K562 (cell line): ENCODE data around the gene LRP1. TPM values are rescaled to one million over a fixed set of nuclear protein-coding genes. Genes with fewer than 3 reads are reported as not detected.

ENCODE experiments used
- ATAC-seq: fragments of 200-7000 bp; cut with Tn5 transposase; 3 replicates; pipeline ENCODE4 v1.9.1; 2020; ENCODE audit warnings: moderate library complexity
- BruUV-seq: library from RNA; stranded (reverse); fragments of 400-500 nt; replicated peaks from 2 replicates; lab custom pipeline; 2021; lab: Mats Ljungman, UMichigan
- CTCF ChIA-PET: fragments of 300-600 bp; formaldehyde crosslinking; extraction: SDS; loops from one replicate; lab custom pipeline; 2021; ENCODE audit warnings: low intra/inter-chr PET ratio; lab: Yijun Ruan, JAX
- POLR2A ChIA-PET: fragments of 300-600, 350-650 bp; sonication (Branson Sonifier 250); formaldehyde crosslinking; extraction: SDS; loops from one replicate; lab custom pipeline; 2021; ENCODE audit warnings: antibody characterized with exemption, inconsistent platforms; lab: Yijun Ruan, JAX
- DNase-seq, 4 experiments: peaks; one replicate each; pipeline versions ENCODE4 v3.0.0 to v3.0.0-alpha.2; 2011 to 2018; ENCODE audit warnings: low spot score in 3 of 4, mixed read lengths in 3 of 4; ENCODE audit errors: extremely low read depth in 1 of 4
- FAIRE-seq: peaks from 2 replicates; lab custom pipeline; 2011; peaks lifted over from hg19 to GRCh38; lab: Jason Lieb, UNC
- H2AFZ ChIP-seq: 2 replicates; pipeline ENCODE4 v1.6.0; 2011; ENCODE audit warnings: low read depth, low read length, control low read depth, inconsistent platforms
- H3K27ac ChIP-seq: fragments of 200-600 bp; 3 replicates; pipeline ENCODE4 v1.8.0; 2011; ENCODE audit warnings: low read depth, mild to moderate bottlenecking, control low read depth, inconsistent platforms, low read length, moderate library complexity, mixed read lengths; ENCODE audit errors: extremely low read depth
- H3K27me3 ChIP-seq, 2 experiments: fragments of 300-600 bp in 1 of 2; 2 replicates in 1 of 2; 3 replicates in 1 of 2; pipeline versions ENCODE4 v1.6.0 to v1.8.0; 2011; ENCODE audit warnings: inconsistent platforms in 2 of 2, low read length in 2 of 2, mild to moderate bottlenecking in 1 of 2, mixed read lengths in 1 of 2, moderate library complexity in 1 of 2; ENCODE audit not compliant: control insufficient read depth in 2 of 2, insufficient read depth in 2 of 2
- H3K36me3 ChIP-seq: fragments of 300-600 bp; 3 replicates; pipeline ENCODE4 v1.8.0; 2011; ENCODE audit warnings: mild to moderate bottlenecking, low read length, inconsistent platforms; ENCODE audit not compliant: control insufficient read depth, insufficient read depth
- H3K4me1 ChIP-seq, 2 experiments: fragments of 200-600 bp in 1 of 2; replicated peaks in 1 of 2; 2 replicates in 1 of 2; 3 replicates in 1 of 2; pipeline versions ENCODE4 v1.5.1 to v1.8.0; 2011; ENCODE audit warnings: inconsistent platforms in 2 of 2, low read length in 2 of 2, mild to moderate bottlenecking in 1 of 2, mixed read lengths in 1 of 2, moderate library complexity in 1 of 2; ENCODE audit not compliant: control insufficient read depth in 2 of 2, insufficient read depth in 2 of 2
- H3K4me2 ChIP-seq: 2 replicates; pipeline ENCODE4 v1.6.1; 2011; ENCODE audit warnings: low read length, control low read depth, inconsistent platforms, mixed read lengths; ENCODE audit not compliant: insufficient read depth
- H3K4me3 ChIP-seq: fragments of 200-600 bp; sonication (generic), shearing (Covaris generic); 2 replicates; pipeline ENCODE4 v1.5.1; 2016; ENCODE audit warnings: control low read depth, inconsistent platforms
- H3K79me2 ChIP-seq: fragments of 200-600 bp; 3 replicates; pipeline ENCODE4 v1.8.0; 2011; ENCODE audit warnings: low read length, inconsistent platforms; ENCODE audit not compliant: control insufficient read depth, insufficient read depth
- H3K9ac ChIP-seq, 2 experiments: 2 replicates each; pipeline versions ENCODE4 v1.6.0 to v1.6.1; 2011; ENCODE audit warnings: low read depth in 2 of 2, low read length in 2 of 2, control low read depth in 1 of 2, inconsistent platforms in 1 of 2, mild to moderate bottlenecking in 1 of 2, mixed read lengths in 1 of 2; ENCODE audit not compliant: insufficient read depth in 1 of 2
- H3K9me1 ChIP-seq: one replicate; pipeline ENCODE4 v1.6.0; 2011; ENCODE audit warnings: inconsistent platforms, mild to moderate bottlenecking, low read length, moderate library complexity; ENCODE audit not compliant: control insufficient read depth, insufficient read depth
- H3K9me3 ChIP-seq: replicated peaks from 2 replicates; pipeline ENCODE4 v1.5.1; 2011; ENCODE audit warnings: low read depth, low read length, inconsistent platforms; ENCODE audit not compliant: control insufficient read depth, insufficient read depth
- H4K20me1 ChIP-seq: replicated peaks from 2 replicates; pipeline ENCODE4 v1.6.1; 2011; ENCODE audit warnings: low read length, inconsistent platforms, mixed read lengths; ENCODE audit not compliant: control insufficient read depth, insufficient read depth
- ARID1B ChIP-seq: fragments of 450-650 bp; IDR thresholded peaks from 2 replicates; pipeline ENCODE4 v1.6.1; 2016; ENCODE audit warnings: antibody characterized with exemption, mild to moderate bottlenecking, inconsistent platforms
- CTCFL ChIP-seq: IDR thresholded peaks from 2 replicates; pipeline ENCODE4 v1.6.1; 2011; ENCODE audit warnings: borderline replicate concordance, low read depth, mild to moderate bottlenecking, moderate library complexity, low read length; ENCODE audit not compliant: insufficient read depth, poor library complexity, severe bottlenecking
- FOS ChIP-seq: IDR thresholded peaks from 3 replicates; pipeline ENCODE4 v1.6.1; 2011; ENCODE audit not compliant: insufficient read length; ENCODE audit errors: extremely low read depth
- GMEB1 ChIP-seq: fragments of 250-450 bp; sonication (Bioruptor Pico); IDR thresholded peaks from 2 replicates; pipeline ENCODE4 v1.4.0; 2020; ENCODE audit warnings: mild to moderate bottlenecking
- HES1 ChIP-seq: fragments of 450-650 bp; IDR thresholded peaks from 2 replicates; pipeline ENCODE4 v1.6.1; 2016; ENCODE audit warnings: low read depth, mild to moderate bottlenecking, moderate library complexity
- NELFE ChIP-seq: IDR thresholded peaks from 2 replicates; pipeline ENCODE4 v1.6.1; 2011; ENCODE audit warnings: mild to moderate bottlenecking; ENCODE audit not compliant: insufficient read depth, insufficient read length
- NRF1 ChIP-seq, 2 experiments: fragments of 450-650 bp; IDR thresholded peaks in 1 of 2; conservative IDR thresholded peaks in 1 of 2; 2 replicates each; pipeline ENCODE4 v1.6.1; 2014; ENCODE audit warnings: mild to moderate bottlenecking in 2 of 2
- PTBP1 ChIP-seq: fragments of 200-400 bp; formaldehyde crosslinking; IDR thresholded peaks from 2 replicates; pipeline ENCODE4 v1.6.1; 2017; ENCODE audit warnings: low read depth, low read length
- RAD21 ChIP-seq, 2 experiments: fragments of 250-450 bp in 1 of 2; fragments of 450-650 bp in 1 of 2; sonication (Bioruptor Pico) in 1 of 2; formaldehyde crosslinking in 1 of 2; IDR thresholded peaks in 1 of 2; conservative IDR thresholded peaks in 1 of 2; 2 replicates each; pipeline versions ENCODE4 v1.4.0 to v1.8.0; 2020 to 2022; ENCODE audit warnings: mild to moderate bottlenecking in 2 of 2, moderate library complexity in 1 of 2
- RBFOX2 ChIP-seq: fragments of 200-400 bp; formaldehyde crosslinking; IDR thresholded peaks from 2 replicates; pipeline ENCODE4 v1.6.1; 2017; ENCODE audit warnings: low read depth, mild to moderate bottlenecking, low read length, moderate library complexity
- RNF2 ChIP-seq: sonication (generic); IDR thresholded peaks from 2 replicates; pipeline ENCODE4 v1.6.1; 2016
- SOX6 ChIP-seq: fragments of 450-650 bp; IDR thresholded peaks from 2 replicates; pipeline ENCODE4 v1.6.1; 2014; ENCODE audit warnings: mild to moderate bottlenecking
- TRIM28 ChIP-seq: fragments of 450-650 bp; IDR thresholded peaks from 2 replicates; pipeline ENCODE4 v1.6.1; 2017
- ZNF232 ChIP-seq: sonication (generic); formaldehyde crosslinking; IDR thresholded peaks from 2 replicates; pipeline ENCODE4 v1.8.0; 2022; ENCODE audit warnings: mild to moderate bottlenecking, missing genetic modification reagents
- ZNF77 ChIP-seq: fragments of 250-450 bp; sonication (Bioruptor Pico); IDR thresholded peaks from 2 replicates; pipeline ENCODE4 v1.5.0; 2020
- ZNF830 ChIP-seq: fragments of 250-450 bp; sonication (Bioruptor Pico); IDR thresholded peaks from 2 replicates; pipeline ENCODE4 v1.5.0; 2021; ENCODE audit warnings: mild to moderate bottlenecking
- WGBS: fragments of 100-300 bp; shearing (Covaris generic); methylation state at CpG from one replicate; pipeline ENCODE4 v1.1.6; 2016; ENCODE audit warnings: low coverage, mixed read lengths; ENCODE audit not compliant: insufficient coverage; ENCODE audit errors: missing lambda C conversion rate; 5-methylcytosine and 5-hydroxymethylcytosine counted together
- in situ Hi-C: fragments of 300-500 bp; cut with MboI; formaldehyde crosslinking; loops from 4 replicates; pipeline ENCODE4 v1.15.0; 2018; ENCODE audit warnings: inconsistent platforms, mixed read lengths
- intact Hi-C: fragments of 100-400 bp; cut with micrococcal nuclease; formaldehyde crosslinking; loops from 2 replicates; pipeline ENCODE4 v1.14.2; 2022
- polyA plus RNA-seq, 8 experiments: library from polyadenylated mRNA; depleted of rRNA in 4 of 8; stranded (reverse) in 5 of 8; unstranded in 3 of 8; fragments of >200 nt; fragmentation: Nextera tagmentation in 2 of 8; fragmentation: Illumina TruSeq in 1 of 8; extraction: Ambion mirVana in 2 of 8; extraction: Trizol in 1 of 8; gene quantifications; 2 replicates each; pipeline versions ENCODE4 v1.2.1 to v1.2.3, GENCODE V29; 2011 to 2014; ENCODE audit warnings: inconsistent platforms in 1 of 8, missing spikeins in 1 of 8
- total RNA-seq, 7 experiments: library from RNA; depleted of rRNA in 6 of 7; stranded (reverse); fragments of >200 nt in 6 of 7; fragmentation: Illumina TruSeq in 2 of 7; extraction: Trizol in 2 of 7; gene quantifications; 2 replicates each; pipeline versions ENCODE4 v1.2.1 to v1.2.3, GENCODE V29; 2011 to 2021; ENCODE audit warnings: low replicate concordance in 1 of 7

Gene LRP1
- total and polyA plus RNA-seq, 9 of the 15 experiments (the other 6 are each of a cell fraction or from before 2014, with no cell fraction given): 0.04 to 0.64 (median 0.19) TPM; not detected in 2

- Histone ChIP-seq H3K27ac (no peak overlapping the region; the same call in 2 of the 3 replicates), H3K79me2 (no peaks in the 10 kb centered on the region), H3K4me1 (peaks cover 45 to 83% of the 10 kb centered on the region in 2 experiments), H2AFZ (peak overlapping the region; percentile 99), H3K9ac (peak overlapping the region; percentile 63 to 84; a peak in 3 of 4 replicates), H3K4me3 (peak overlapping the region; percentile 46), H3K4me2 (peak overlapping the region; percentile 84), H3K9me1 (no peaks in the 10 kb centered on the region), H3K36me3 (peaks cover 6% of the 10 kb centered on the region; the same call in 1 of the 3 replicates), H3K9me3 (no peaks in the 10 kb centered on the region), H3K27me3 (peaks cover 2 to 23% of the 10 kb centered on the region in 2 experiments; a peak in 3 of 5 replicates), H4K20me1 (peaks cover 8% of the 10 kb centered on the region)
- no peak for FAIRE-seq
- WGBS: 3% methylated on average over 51 of the region's 72 CpGs
- in situ Hi-C loops (loop anchor here (5.0 kb wide), 1 partner anchor 33 kb away; no protein-coding TSS in a partner anchor), intact Hi-C loops (loop anchor here (5.0 to 10.0 kb wide), 3 partner anchors 43 to 163 kb away; partner anchors contain the start of genes LRP1 and NEMP1)
- ChIA-PET CTCF (interaction anchor here (0.5 to 6.6 kb wide), 8 partner anchors 20 to 232 kb away, joined by 3 to 186 read pairs (median 3); partner anchors contain the start of gene NXPH4), POLR2A (interaction anchor here (0.6 to 4.7 kb wide), 5 partner anchors 10 to 219 kb away, joined by 3 to 33 read pairs (median 3); partner anchors contain the start of gene SHMT2)
- ATAC-seq: peak; percentile 1; the same call in 2 of the 3 replicates
- no TSS peak for BruUV-seq
- peak; percentile 49 to 75 (median 73) for DNase-seq
- peak; percentile 88 for TF ChIP-seq RBFOX2
- 0 out of 2 replicates have a peak, but pooled peaks have one; percentile 29 for TF ChIP-seq ARID1B
- no peak for TF ChIP-seq FOS
- TF ChIP-seq NRF1 (conservative IDR thresholded peaks at IDR 0.05 in 1 of 2, IDR thresholded peaks at IDR 0.05 in 1 of 2): peak; percentile 85 to 87
- no peak for TF ChIP-seq RAD21 (CRISPR knock-in tag; conservative IDR thresholded peaks at IDR 0.05 in 1 of 2, IDR thresholded peaks at IDR 0.05 in 1 of 2)
- 0 out of 2 replicates have a peak, but pooled peaks have one; percentile 43 for TF ChIP-seq RNF2
- peak; percentile 46; the same call in 1 of the 2 replicates for TF ChIP-seq SOX6
- TF ChIP-seq PTBP1: no peak
- no peak for TF ChIP-seq NELFE
- TF ChIP-seq GMEB1 (CRISPR knock-in tag): peak; percentile 25; the same call in 1 of the 2 replicates
- TF ChIP-seq ZNF232: no peak
- no peak for TF ChIP-seq TRIM28
- no peak for TF ChIP-seq ZNF830 (CRISPR knock-in tag)
- peak; percentile 23 for TF ChIP-seq CTCFL
- TF ChIP-seq ZNF77 (CRISPR knock-in tag): no peak
- TF ChIP-seq HES1: 0 out of 2 replicates have a peak, but pooled peaks have one; percentile 49
Observed at GRCh38 chr12:57240066-57240921, 112.0 kb downstream of the LRP1 start.
